Esophagus muscularis mucosa (tissue), 4 donors: ENCODE results near the gene CLDN22.

Experiments
- CTCF ChIP-seq, 3 experiments: fragments of 200-600 bp in 2 of 3; fragments of 450-650 bp in 1 of 3; sonication (generic) in 2 of 3; IDR thresholded peaks; one replicate each; pipeline ENCODE4 v1.5.1; 2017 to 2019; ENCODE audit warnings: antibody characterized with exemption in 3 of 3, mild to moderate bottlenecking in 2 of 3, moderate library complexity in 1 of 3
- EP300 ChIP-seq: sonication (generic); formaldehyde crosslinking; IDR thresholded peaks from one replicate; pipeline ENCODE4 v1.6.1; 2017; ENCODE audit warnings: antibody characterized with exemption
- POLR2A ChIP-seq: fragments of 450-650 bp; IDR thresholded peaks from one replicate; pipeline ENCODE4 v1.6.1; 2017; ENCODE audit warnings: antibody characterized with exemption, moderate library complexity, mild to moderate bottlenecking, low read depth

DNA sequence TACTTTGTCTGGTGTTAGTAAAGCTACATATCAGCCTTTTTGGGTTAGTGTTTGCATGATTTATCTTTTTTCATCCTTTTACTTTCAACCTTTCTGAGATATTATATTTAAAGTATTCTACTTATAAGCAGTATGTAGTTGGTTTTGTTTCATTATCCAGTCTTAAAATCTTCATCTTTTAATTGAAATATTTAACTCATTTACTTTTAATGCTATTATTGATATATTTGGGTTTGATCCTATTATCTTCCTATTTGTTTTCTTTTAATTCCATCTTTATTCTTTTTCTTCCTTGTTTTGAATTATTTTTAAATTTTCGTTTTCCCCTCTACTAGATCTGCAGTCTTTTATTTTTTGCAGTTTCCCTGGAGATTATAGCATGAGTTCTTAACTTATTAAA lies 44.0 kb downstream of the CLDN22 start:
- TF ChIP-seq CTCF (IDR thresholded peaks at IDR 0.05) (no peak), POLR2A (no peak), EP300 (no peak)
